Measurements from ENCODE around the gene ZSWIM9. TPM values are rescaled to one million over a fixed set of nuclear protein-coding genes. Genes with fewer than 3 reads are reported as not detected.
"Not testable (repeated sequence)": the region's sequence is repeated elsewhere in the genome, so short reads cannot be mapped to it uniquely, and the experiment has no call there.

ZSWIM9 gene
- total RNA-seq, 1 donor from 2014 or later: 8.8 TPM

DNA sequence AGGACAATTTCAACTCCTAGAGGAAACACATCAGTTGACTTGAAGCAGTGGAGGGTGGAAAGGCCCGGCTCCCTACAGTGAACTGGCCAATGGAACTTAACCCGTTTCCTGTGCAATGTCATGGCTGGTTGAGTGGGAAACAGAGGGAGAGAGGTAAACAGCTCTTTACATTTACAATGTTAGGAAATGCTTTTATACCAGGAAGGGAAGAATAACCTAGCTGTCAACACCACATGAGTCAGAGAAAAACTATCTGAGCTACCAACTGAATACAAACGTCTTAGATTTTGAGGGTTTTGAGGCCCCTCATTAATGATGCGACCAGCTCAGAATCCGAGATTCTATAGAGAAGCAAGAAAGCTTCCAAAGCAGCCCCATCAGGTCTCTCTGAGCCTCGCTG lies 48.5 kb downstream of the ZSWIM9 start:
- Mint-ChIP-seq H3K36me3 (ENCODE audit: low read depth, unreplicated experiment) (peaks cover 44% of the 10 kb centered on the region), H3K27me3 (ENCODE audit: unreplicated experiment) (no peaks in the 10 kb centered on the region), H3K4me3 (ENCODE audit: unreplicated experiment) (no peak overlapping the region), H3K4me1 (ENCODE audit: unreplicated experiment) (peaks cover 8% of the 10 kb centered on the region), H3K9me3 (ENCODE audit: unreplicated experiment) (no peaks in the 10 kb centered on the region), H3K27ac (ENCODE audit: unreplicated experiment) (peak overlapping the region; percentile 24)
- no peak for DNase-seq (ENCODE audit: low spot score)
- TF ChIP-seq, protein P1, sequence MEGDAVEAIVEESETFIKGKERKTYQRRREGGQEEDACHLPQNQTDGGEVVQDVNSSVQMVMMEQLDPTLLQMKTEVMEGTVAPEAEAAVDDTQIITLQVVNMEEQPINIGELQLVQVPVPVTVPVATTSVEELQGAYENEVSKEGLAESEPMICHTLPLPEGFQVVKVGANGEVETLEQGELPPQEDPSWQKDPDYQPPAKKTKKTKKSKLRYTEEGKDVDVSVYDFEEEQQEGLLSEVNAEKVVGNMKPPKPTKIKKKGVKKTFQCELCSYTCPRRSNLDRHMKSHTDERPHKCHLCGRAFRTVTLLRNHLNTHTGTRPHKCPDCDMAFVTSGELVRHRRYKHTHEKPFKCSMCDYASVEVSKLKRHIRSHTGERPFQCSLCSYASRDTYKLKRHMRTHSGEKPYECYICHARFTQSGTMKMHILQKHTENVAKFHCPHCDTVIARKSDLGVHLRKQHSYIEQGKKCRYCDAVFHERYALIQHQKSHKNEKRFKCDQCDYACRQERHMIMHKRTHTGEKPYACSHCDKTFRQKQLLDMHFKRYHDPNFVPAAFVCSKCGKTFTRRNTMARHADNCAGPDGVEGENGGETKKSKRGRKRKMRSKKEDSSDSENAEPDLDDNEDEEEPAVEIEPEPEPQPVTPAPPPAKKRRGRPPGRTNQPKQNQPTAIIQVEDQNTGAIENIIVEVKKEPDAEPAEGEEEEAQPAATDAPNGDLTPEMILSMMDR (IDR thresholded peaks at IDR 0.05; ENCODE audit: unreplicated experiment): no peak

DNA sequence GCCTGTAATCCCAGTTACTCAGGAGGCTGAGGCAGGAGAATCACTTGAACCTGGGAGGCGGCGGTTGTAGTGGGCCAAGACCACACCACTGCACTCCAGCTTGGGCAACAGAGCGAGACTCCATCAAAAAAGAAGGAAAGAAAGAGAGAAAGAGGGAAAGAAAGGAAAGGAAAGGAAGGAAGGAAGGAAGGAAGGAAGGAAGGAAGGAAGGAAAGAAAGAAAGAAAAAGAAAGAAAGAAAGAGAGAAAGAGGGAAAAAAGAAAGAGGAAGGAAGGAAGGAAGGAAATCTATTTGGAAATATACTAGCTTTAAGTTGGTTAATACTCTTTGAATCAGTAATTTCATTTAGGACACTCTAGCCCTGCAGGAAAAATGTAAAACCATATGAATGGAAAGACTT lies 50.3 kb downstream of the ZSWIM9 start:
- peaks cover 43% of the 10 kb centered on the region for H3K36me3 Mint-ChIP-seq (ENCODE audit: low read depth, unreplicated experiment)
- DNase-seq (ENCODE audit: low spot score); H3K4me3 Mint-ChIP-seq (ENCODE audit: unreplicated experiment); H3K27me3 Mint-ChIP-seq (ENCODE audit: unreplicated experiment); H3K9me3 Mint-ChIP-seq (ENCODE audit: unreplicated experiment); H3K27ac Mint-ChIP-seq (ENCODE audit: unreplicated experiment); H3K4me1 Mint-ChIP-seq (ENCODE audit: unreplicated experiment): not testable (repeated sequence)

DNA sequence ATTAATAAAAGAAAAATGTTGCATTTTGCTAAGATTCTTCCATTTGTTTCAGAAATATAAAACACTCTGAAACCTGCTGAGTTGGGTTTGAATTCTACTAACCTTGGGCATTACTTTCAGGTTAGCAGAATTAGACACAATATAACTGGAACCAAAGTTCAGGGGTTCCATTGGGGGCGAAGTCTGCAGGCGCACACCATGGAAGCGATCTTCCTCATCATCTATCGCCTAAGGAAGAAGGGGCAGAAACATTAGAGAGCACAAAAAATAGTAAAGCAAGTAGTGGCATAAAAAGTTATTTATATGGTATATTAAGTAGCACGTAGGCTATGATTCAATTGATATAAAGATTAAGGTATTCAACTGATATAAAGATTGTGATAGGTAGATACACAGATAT lies 51.1 kb downstream of the ZSWIM9 start:
- no peak for DNase-seq (ENCODE audit: low spot score)
- TF ChIP-seq, protein P1 (IDR thresholded peaks at IDR 0.05; ENCODE audit: unreplicated experiment): no peak
- H3K27me3 Mint-ChIP-seq (ENCODE audit: unreplicated experiment): no peaks in the 10 kb centered on the region
- peak overlapping the region; percentile 24 for H3K4me3 Mint-ChIP-seq (ENCODE audit: unreplicated experiment)
- peaks cover 38% of the 10 kb centered on the region for H3K36me3 Mint-ChIP-seq (ENCODE audit: low read depth, unreplicated experiment)
- peaks cover 8% of the 10 kb centered on the region for H3K4me1 Mint-ChIP-seq (ENCODE audit: unreplicated experiment)
- H3K27ac Mint-ChIP-seq (ENCODE audit: unreplicated experiment): no peak overlapping the region
- no peaks in the 10 kb centered on the region for H3K9me3 Mint-ChIP-seq (ENCODE audit: unreplicated experiment)

DNA sequence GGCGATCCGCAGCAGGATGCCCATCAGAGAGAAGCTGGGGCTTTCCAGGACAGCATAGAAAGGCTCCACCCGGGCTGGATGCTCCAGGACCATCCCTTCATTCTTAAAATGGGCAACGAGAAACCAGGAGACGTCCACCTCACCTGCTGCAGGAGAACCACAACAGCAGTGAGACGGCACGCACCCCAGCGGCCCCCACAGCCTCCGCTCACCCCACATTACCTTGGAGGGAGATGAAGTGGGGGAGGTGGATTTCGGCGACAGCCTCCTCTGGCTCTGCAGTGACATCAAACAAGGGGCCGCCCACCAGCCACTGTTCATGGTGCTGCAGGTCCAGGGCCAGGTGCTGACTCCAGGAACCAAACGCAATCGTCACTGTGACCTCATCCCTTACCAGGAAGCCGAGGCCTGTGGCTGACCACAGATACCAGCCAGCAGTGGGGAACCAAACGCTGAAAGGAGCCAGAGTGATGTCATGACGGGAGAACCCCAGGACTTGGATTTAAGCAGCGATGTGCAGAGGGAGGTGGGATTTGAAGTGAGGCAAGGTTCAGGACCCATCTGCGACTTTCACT lies 60.2 kb downstream of the ZSWIM9 start:
- no peaks in the 10 kb centered on the region for H3K27me3 Mint-ChIP-seq (ENCODE audit: unreplicated experiment)
- no peaks in the 10 kb centered on the region for H3K9me3 Mint-ChIP-seq (ENCODE audit: unreplicated experiment)
- H3K4me1 Mint-ChIP-seq (ENCODE audit: unreplicated experiment): no peaks in the 10 kb centered on the region
- TF ChIP-seq, protein P1 (IDR thresholded peaks at IDR 0.05; ENCODE audit: unreplicated experiment): no peak
- no peak overlapping the region for H3K27ac Mint-ChIP-seq (ENCODE audit: unreplicated experiment)
- DNase-seq (ENCODE audit: low spot score): no peak
- H3K36me3 Mint-ChIP-seq (ENCODE audit: low read depth, unreplicated experiment): peaks cover 68% of the 10 kb centered on the region
- peak overlapping the region; percentile 82 for H3K4me3 Mint-ChIP-seq (ENCODE audit: unreplicated experiment)

DNA sequence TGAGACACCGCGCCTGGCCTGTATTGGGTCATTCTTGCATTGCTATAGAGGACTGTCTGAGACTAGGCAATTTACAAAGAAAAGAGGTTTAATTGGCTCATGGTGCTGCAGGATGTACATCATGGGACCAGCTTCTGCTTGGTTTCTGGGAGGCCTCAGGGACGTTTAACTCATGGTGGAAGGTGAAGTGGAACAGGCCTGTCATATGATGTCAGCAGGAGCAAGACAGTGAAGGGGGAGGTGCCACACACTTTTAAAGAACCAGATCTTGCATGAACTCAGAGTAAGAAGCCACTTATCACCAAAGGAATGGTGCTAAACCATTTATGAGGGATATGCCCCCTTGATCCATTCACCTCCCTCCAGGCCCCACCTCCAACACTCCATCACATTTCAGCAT lies 66.6 kb downstream of the ZSWIM9 start:
- TF ChIP-seq, protein P1 (IDR thresholded peaks at IDR 0.05; ENCODE audit: unreplicated experiment): no peak
- Mint-ChIP-seq H3K4me3 (ENCODE audit: unreplicated experiment) (peak overlapping the region; percentile 25), H3K9me3 (ENCODE audit: unreplicated experiment) (no peaks in the 10 kb centered on the region), H3K27me3 (ENCODE audit: unreplicated experiment) (peaks cover 2% of the 10 kb centered on the region), H3K27ac (ENCODE audit: unreplicated experiment) (no peak overlapping the region), H3K36me3 (ENCODE audit: low read depth, unreplicated experiment) (peaks cover 56% of the 10 kb centered on the region), H3K4me1 (ENCODE audit: unreplicated experiment) (peaks cover 10% of the 10 kb centered on the region)
- no peak for DNase-seq (ENCODE audit: low spot score)

Measured in endothelial cell (in vitro differentiated cells).